Measurements from ENCODE around the gene MGP.

MGP gene

DNA sequence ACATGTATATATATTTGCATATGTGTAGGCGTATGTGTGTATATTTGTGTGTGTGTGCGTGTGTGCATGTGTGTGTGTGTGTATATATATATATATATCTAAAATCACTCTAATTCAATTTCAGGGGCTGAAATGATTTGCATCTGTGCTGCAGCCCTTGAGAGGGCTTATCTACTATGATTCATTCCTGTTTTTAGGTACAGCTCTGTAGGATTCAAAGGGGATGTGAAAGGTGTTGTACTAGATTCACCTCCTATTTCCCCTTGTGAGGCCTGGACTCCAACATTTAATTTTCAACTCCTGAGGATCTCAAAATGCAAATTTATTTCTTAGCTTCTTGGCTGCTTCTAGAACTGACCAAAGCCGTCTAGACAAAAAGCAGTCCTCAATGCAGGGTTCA lies 41.6 kb upstream of the MGP start:
- no peak overlapping the region for H3K27ac ChIP-seq
- TF ChIP-seq ZFX (IDR thresholded peaks at IDR 0.05) (no peak), CTCF (conservative IDR thresholded peaks at IDR 0.05) (no peak)

DNA sequence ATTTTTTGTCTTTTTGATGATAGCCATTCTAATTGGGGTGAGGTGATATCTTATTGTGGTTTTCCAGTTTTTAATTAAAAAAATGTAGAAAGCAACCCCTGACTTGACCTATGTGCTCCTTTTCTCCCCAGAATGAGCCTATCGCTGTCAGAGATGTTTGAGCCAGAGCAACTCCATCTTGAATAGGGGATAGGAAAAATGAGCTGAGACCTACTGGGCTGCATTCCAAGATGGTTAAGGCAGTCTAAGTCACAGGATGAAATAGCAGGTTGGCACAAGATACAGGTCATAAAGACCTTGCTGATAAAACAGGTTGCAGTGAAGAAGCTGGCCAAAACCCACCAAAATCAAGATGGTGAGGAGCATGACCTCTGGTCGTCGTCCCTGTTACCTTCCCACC lies 38.9 kb upstream of the MGP start:
- H3K27ac ChIP-seq, result no peak overlapping the region
- TF ChIP-seq CTCF (conservative IDR thresholded peaks at IDR 0.05), result no peak
- no peak for TF ChIP-seq ZFX (IDR thresholded peaks at IDR 0.05)

- H3K27ac ChIP-seq, result no peak overlapping the region
- TF ChIP-seq ZFX (IDR thresholded peaks at IDR 0.05), result no peak
- no peak for TF ChIP-seq CTCF (conservative IDR thresholded peaks at IDR 0.05)
These were observed 38.3 kb upstream of the MGP start for GRCh38 chr12:14923944-14924343.

- H3K27ac ChIP-seq, result no peak overlapping the region
- TF ChIP-seq ZFX (IDR thresholded peaks at IDR 0.05) (no peak), CTCF (conservative IDR thresholded peaks at IDR 0.05) (no peak)
These were observed 35.6 kb upstream of the MGP start for GRCh38 chr12:14921218-14921617.

GRCh38 chr12:14920475-14921126 lies 34.9 kb upstream of the MGP start:
- TF ChIP-seq ZFX (IDR thresholded peaks at IDR 0.05) (no peak), CTCF (conservative IDR thresholded peaks at IDR 0.05) (no peak)
- H3K27ac ChIP-seq, result no peak overlapping the region

DNA sequence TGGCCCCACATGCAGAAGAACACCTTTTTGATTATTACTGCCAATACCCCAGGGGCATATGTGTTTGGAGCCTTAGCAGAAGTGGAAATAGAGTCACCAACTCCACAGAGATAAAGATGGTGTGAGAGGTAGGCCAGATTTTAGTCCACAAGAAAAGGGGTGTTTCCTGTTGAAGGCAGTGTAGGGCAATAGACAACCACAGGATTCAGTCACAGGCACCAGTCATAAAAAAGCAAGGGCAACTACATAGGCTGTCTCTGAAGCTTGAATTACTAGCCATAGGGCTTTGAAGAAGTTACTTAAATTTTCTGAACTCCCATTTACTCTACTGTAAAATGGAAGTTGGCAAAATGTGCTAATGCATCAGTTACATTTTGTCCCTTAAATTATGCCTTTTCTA lies 33.8 kb upstream of the MGP start:
- no peak overlapping the region; the same call in 1 of the 2 replicates for H3K27ac ChIP-seq

GRCh38 chr12:14915736-14916135 lies 30.1 kb upstream of the MGP start:
- no peak for TF ChIP-seq ZFX (IDR thresholded peaks at IDR 0.05)
- no peak for TF ChIP-seq CTCF (conservative IDR thresholded peaks at IDR 0.05)
- H3K27ac ChIP-seq, result no peak overlapping the region

More for the DNA sequence above, 33.8 kb upstream of the MGP start:
- no peak for TF ChIP-seq CTCF (conservative IDR thresholded peaks at IDR 0.05)
- TF ChIP-seq ZFX (IDR thresholded peaks at IDR 0.05), result no peak

Measured in C4-2B (cell line).